ENCODE measurements around the gene KCNH6.

KCNH6 gene

DNA sequence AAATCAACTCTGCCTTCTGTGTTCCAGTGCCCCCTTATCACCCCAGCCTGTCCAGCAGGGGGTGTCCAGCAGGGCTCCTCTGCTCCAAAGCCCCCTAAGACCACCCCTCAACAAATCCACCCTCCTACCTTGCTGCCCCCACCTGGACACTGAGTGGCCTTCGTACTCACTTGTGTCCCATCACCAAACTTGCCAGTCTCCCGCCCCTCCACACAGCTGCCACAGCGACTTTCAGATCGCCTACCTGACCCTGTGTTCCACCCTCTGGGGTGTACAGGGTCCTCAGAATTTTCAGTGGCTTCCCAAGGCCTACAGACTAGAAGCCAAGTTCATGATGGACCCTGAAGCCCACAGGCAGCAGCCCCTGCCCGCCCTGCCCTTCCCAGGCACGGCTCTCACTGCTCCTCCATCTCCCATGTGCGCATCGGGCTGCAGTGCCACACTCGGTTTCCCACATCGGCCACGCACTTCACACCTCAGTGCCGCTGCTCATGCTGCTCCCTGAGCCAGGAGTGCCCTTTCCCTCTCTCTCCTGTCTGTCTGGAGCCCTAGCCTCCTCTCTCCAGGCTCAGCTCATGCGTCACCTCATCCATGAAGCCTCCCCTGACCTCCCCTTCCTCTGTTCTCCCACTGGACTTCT, 11.8 kb downstream of the KCNH6 start:
- no peak for DNase-seq

DNA sequence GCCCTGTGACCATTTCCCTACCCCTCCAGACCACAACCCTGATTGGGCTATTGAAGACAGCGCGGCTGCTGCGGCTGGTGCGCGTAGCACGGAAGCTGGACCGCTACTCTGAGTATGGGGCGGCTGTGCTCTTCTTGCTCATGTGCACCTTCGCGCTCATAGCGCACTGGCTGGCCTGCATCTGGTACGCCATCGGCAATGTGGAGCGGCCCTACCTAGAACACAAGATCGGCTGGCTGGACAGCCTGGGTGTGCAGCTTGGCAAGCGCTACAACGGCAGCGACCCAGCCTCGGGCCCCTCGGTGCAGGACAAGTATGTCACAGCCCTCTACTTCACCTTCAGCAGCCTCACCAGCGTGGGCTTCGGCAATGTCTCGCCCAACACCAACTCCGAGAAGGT, 12.5 kb downstream of the KCNH6 start:
- no peak for DNase-seq

- no peak for DNase-seq
Measured at GRCh38 chr17:63537001-63537400, 13.8 kb downstream of the KCNH6 start.

DNA sequence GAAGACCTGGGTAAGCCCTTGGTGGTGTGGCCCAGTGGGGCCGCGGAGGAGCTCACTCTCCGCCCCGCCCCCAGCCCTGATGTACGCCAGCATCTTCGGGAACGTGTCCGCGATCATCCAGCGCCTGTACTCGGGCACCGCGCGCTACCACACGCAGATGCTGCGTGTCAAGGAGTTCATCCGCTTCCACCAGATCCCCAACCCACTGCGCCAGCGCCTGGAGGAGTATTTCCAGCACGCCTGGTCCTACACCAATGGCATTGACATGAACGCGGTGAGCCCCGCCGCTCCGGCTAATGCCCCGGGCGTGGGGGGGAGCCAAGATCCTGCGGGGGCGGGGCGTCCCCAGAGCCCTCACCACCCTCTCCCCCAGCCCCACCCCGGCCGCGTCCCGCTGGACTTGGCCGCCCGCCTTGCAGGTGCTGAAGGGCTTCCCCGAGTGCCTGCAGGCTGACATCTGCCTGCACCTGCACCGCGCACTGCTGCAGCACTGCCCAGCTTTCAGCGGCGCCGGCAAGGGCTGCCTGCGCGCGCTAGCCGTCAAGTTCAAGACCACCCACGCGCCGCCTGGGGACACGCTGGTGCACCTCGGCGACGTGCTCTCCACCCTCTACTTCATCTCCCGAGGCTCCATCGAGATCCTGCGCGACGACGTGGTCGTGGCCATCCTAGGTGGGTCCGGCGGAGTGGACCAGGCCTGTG, 15.0 kb downstream of the KCNH6 start:
- no peak for DNase-seq

- no peak for DNase-seq
Measured at GRCh38 chr17:63538693-63539595, 15.8 kb downstream of the KCNH6 start.

- no peak for DNase-seq
Measured at GRCh38 chr17:63540590-63540989, 17.4 kb downstream of the KCNH6 start.

GRCh38 chr17:63542218-63542545, 19.0 kb downstream of the KCNH6 start:
- no peak for DNase-seq

- DNase-seq: no peak
Measured at GRCh38 chr17:63542942-63543821, 20.0 kb downstream of the KCNH6 start.

- no peak for DNase-seq
Measured at GRCh38 chr17:63543822-63544420, 20.8 kb downstream of the KCNH6 start.

GRCh38 chr17:63544467-63545301, 21.5 kb downstream of the KCNH6 start:
- DNase-seq: no peak

DNA sequence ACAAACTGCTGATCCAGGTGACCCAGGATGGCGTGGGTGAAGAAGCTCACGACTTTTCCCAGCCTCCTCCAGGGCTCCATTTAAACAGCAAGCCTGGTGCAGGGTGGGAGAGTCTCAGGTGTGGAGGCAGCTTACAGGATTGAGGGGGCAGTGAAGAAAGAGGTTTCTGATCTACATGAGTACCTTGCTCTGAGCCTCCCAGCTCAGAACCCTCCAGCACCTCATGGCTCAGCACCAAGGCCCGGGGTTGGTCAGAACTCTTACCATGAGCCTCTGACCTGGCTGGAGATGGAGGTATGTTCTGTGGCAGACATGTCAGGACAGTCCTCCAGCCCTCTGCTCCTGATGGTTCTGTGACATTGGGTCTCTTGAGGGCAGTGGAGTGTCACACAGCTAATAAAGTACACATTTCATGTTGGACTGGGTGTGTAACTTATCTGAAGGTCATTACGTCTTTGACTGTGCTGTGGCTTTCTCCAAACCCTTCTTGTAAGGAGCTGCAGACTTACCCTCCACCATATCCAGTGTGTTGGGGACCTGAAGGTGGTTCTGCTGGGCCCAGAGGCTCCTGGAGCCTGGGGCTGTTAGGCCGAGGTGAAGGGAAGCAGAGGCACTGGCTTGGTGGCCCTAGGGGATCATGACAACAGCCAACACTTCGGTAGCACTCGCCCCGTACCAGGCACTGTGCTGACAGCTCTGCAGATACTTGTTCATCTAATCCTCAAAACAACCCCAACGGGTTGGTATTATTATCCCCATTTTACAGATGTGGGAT, 23.3 kb downstream of the KCNH6 start:
- no peak for DNase-seq

GRCh38 chr17:63547083-63547523, 23.9 kb downstream of the KCNH6 start:
- no peak for DNase-seq

DNA sequence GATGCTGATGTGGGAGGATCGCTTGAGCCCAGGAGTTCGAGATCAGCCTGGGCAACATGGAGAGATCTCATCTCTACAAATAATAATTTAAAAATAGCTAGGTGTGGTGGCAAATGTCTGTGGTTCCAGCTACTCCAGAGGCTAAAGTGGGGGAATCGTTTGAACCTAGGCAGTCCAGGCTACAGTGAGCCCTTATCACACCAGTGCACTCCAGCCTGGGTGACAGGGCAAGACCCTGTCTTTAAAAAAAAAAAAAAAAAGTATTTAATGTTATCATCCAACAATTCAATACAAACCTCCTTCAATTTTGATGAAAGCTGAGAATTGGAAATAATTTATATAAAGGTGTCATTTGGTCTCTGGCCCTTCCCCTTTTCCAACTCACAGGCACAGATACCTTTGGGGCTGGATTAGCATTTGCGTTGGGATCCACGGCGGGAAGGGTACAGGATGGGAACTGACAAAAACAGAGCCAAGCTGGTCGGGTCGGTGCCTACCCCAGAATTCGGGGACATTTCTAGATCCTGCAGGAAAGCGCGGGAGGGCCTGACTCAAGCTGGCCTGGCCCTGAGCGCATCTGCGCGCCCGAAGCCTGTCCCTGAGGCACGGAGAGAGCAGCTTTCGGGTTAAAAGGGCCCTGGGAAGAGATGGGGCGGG, 26.3 kb downstream of the KCNH6 start:
- DNase-seq: peak; percentile 73

DNA sequence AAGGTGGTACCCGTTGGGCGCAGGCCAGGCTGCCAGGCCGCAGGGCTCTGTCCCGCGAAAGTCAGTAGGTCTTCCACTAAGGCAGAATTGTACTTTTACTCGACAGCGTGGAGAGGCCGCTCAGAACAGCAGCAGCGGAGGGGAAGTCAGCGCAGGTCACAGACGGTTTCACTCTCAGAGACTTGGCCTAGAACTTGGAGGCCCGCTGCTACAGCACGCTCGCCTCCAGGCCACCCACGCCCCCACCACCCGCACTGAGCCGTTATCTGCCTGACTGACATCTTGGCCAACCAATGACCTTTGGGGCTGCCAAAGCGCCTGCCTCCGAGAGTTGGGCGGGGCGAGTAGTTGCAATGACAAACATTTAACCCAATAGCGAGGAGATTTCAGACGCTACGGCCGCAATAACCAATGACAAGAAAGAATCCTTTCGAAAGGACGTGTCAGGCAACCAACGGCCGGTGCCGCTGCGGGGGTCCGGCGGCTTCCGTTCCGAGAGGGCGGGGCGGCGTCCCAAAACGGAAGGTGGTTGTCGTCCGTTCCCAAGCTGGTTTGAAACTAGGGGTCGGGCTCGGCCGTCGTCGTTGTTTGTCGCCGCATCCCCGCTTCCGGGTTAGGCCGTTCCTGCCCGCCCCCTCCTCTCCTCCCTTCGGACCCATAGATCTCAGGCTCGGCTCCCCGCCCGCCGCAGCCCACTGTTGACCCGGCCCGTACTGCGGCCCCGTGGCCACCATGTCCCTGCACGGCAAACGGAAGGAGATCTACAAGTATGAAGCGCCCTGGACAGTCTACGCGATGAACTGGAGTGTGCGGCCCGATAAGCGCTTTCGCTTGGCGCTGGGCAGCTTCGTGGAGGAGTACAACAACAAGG, 27.0 kb downstream of the KCNH6 start, which contains the start of gene DCAF7:
Gene DCAF7 (plus strand): TSS at position 532 of the 871 bp plus-strand sequence. CDS start 201 bp downstream, at position 733.
- peak; percentile 99 for DNase-seq

DNA sequence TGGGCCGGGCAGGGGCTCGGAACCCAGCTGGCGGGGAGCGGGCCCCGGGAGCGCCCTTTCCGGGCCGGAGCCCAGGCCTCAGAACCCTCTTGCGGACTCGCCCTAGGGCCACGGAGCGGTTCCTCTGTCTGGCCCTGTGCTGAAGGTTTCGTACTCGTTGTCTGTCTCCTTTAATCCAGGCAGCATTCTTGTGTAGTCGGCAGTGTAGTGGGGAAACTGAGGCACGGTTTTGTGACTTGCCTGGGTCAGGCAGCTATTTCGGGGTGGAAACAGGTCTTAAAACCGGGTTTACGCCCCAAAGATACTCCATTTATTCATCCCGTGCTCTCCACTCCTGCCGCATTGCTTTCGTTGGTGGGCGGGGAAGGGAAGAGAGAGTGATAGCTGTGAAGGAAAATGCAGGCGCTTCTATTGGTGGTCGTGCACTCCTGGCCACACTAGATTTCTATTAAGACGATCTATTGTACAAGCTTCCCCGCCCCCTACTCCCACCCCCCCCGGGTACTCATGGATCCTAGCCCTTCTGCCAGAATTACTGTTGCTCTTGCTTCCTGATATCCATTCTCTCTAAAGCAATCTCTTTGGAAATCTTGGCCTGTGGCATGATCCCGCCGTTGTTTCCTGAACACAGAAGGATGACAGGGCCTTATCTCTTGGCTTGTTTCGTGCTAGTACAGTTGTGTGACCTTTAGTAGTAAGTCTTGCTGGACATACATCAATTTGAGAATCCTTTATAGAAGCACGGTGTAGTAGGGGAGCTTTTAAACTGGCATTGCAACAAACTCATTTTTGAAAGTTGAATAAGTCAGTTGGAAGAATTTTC, 27.9 kb downstream of the KCNH6 start:
- DNase-seq: peak; percentile 77

GRCh38 chr17:63552211-63552610, 29.1 kb downstream of the KCNH6 start:
- no peak for DNase-seq

- DNase-seq: peak; percentile 71
Measured at GRCh38 chr17:63555500-63556156, 32.5 kb downstream of the KCNH6 start.

Measured in OCI-M1 (cell line).